IPS DF 4.7 (cell line): ENCODE data around the gene ZC3HAV1.
"Not testable (repeated sequence)": the region's sequence is repeated elsewhere in the genome, so short reads cannot be mapped to it uniquely, and the experiment has no call there.

Source experiments
- DNase-seq: peaks from one replicate; pipeline ENCODE4 v3.0.0-alpha.2; 2013; ENCODE audit warnings: low spot score; ENCODE audit errors: extremely low read depth

ZC3HAV1 gene

DNA sequence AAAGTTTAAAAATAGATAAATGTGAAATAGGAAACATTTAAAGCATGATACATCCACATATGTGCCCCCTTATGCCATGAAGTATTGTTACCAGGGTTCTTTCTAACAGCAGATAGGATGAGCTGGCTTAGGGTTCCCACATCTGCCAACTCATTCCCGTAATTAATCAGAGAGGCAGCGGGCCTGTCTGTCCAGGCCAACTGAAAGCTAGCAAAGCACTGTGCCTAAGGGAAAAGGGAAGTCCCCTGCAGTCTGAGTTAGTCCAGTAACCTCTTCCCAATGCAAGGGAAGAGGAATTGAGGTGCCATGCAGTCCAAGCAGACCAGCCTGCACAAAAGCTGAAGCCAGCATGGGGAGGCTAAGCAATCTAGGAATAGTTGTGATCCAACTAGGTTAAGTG is 55.4 kb downstream of the ZC3HAV1 start:
- DNase-seq, result no peak

DNA sequence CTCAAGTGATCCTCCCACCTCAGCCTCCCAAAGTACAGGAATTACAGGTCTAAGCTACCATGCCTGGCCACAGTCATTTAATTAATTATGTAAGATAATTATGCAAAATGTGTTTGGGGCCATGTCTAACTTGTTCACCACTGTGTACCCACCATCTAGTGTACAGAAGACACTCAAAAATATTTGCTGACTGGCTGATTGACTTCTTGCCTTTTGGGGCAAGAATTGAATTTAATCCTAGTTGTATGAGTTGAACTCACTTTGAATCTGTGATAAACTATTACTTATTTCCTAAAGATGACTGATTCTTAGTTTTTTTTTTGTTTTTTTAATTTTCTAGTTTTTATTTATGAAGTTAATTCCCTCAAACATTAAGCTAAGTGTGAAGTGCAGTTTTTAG is 57.9 kb downstream of the ZC3HAV1 start:
- DNase-seq, result no peak

DNA sequence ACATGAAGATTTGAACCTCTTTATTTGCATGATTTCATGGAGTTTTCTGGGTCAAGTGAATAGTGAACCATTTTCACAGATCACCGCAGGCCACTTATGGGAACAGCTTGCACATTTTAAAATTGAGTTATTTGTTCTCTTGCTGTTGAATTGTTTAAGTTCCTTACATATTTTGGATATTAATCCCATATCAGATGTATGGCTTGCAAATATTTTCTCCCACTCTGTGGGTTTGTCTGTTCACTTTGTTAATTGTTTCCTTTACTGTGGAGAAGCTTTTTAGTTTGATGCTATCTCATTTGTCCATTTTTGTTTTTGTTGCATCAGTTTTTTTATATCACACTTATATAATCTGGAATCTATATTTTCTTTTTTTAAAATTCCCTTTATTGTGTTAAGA is 59.6 kb downstream of the ZC3HAV1 start:
- no peak for DNase-seq

DNA sequence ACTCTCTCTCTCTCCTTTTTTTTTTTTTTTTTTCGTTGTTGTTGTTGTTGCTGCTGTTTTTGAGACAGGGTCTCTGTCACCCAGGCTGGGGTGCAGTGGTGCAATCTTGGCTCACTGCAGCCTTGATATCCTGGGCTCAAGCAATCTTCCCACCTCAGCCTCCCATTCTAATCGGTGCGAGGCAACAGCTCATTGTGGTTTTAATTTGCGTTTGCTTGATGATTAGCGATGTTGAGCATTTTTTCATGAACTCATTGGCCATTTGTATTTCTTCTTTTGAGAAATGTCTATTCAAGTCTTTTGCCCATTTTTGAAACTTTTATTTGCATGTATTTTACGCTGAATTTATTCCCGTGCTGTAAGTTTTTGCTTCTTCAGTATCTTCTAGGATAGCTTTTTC is 60.4 kb downstream of the ZC3HAV1 start:
- no peak for DNase-seq

DNA sequence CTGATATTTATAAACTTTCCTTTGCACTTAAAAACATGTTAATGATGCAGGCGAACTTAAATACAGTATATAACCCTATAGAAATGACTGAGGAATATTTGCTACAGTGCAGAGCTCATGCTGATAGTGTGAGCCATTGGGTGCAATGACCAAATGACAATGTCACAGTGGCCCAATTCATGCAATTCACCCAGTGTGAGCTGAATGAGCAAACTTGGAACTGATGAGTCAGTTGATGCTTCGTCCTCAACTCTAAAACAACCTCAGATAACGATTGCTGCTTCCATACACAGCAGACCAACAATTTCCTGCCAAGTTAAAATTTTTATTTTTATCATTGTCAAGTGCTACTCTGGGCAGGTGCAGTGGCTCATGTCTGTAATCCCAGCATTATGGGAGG is 61.5 kb downstream of the ZC3HAV1 start:
- DNase-seq, result no peak

DNA sequence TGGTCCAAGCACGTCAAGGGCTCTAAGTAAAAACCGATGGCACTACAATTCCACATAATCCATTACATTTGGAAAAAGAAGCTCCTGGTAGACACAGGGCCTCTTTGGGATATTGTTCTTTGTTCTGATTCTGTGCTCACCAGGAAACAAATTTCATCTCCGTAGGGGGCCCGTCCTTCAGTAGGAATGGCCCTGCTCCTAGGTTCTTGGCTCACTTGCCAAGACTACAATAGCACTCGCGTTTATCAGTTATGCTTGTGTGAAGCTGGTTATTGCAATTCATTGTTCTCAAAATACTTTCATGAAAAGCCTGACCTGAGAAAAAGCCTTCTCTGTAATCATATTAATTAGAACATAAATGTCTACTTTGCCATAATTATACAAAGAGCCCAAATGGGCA is 63.4 kb downstream of the ZC3HAV1 start:
- DNase-seq, result no peak

DNA sequence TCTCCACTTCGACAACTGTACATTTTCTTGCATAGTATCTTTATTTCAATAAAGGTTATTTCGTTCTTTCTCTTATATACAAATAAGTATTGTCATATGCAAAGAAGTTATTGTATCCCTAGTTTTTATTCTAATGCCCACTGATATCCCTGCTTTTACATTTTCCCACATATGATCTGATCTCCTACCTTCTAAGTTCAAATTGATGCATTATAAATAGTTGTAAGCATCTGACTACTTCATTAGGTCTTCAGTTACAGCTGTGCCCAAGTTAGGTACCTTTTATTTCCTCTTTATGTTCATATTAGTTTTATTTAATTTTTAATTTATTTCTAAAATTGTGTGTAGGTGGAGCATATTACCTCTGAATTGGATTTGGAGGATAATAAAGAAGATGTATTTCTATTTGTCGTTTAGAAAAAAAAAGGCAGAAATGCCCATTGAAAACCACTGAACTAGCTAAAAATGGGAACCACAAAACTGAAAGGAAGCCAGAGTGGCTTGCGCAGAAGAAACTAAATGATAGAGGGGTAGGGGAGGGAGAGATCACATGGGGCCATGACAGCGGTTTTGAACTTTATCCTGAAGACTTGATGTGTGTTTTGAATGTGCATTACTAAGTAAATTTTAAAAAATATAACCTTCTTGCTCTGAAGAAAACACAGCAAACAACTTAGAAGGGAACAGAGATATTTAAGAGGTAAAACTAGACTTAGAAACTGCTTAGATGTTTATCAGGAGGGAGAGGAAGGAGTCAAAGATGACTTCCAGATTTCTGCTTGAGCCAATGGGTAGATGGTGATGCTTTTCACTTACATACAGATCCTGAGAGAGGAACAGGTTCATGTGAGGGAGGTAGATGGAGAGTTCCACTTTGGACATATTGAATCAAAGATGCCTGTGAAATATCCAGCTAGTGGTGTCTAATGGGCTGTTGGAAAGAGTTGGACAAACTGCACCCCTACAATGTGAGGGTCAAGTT is 64.4 kb downstream of the ZC3HAV1 start:
- no peak for DNase-seq

DNA sequence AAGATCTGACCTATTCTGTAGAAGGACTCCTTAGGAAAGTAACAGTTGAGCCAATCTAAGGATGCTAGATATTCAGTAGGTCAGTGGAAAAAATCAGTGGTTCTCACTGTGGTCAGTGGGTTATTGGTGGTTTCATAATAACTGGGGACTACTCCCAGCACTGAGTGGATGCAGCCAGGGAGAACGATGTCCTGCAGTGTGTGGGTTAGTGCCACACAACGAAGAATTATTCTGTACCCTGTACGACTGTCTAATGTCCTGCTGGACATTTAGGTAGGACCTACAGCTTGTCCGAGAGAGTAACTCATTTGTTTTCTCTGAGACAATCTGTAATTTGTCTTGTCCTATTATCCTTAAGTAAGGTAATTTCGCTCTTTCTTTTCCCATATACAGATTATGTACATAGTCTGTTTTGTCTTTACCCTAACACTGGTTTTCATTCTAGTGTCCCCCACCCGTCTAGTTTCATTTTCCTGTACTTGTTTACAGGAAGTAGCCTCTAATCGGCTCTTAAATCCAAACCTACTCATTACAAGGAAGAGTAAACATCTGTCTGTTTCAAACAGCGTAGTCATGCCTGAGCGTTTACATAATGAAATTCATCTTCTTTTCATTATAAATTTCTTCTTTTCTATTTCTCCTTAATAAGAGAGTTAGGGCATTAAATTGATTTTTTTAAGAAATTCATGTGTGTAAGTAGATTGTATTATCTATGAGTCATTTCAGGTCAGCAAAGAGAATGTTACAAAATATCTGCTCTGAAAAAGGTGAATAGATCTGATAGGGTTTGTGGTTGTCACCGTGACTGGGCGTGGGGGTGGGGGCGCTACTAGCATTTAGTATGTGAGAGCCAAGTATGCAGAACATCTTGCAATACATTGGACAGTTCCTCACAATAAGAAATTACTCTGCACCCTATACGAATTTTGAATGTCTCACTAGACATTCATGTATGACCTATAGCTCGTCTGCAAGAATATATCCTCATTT is 65.4 kb downstream of the ZC3HAV1 start:
- DNase-seq, result no peak

DNA sequence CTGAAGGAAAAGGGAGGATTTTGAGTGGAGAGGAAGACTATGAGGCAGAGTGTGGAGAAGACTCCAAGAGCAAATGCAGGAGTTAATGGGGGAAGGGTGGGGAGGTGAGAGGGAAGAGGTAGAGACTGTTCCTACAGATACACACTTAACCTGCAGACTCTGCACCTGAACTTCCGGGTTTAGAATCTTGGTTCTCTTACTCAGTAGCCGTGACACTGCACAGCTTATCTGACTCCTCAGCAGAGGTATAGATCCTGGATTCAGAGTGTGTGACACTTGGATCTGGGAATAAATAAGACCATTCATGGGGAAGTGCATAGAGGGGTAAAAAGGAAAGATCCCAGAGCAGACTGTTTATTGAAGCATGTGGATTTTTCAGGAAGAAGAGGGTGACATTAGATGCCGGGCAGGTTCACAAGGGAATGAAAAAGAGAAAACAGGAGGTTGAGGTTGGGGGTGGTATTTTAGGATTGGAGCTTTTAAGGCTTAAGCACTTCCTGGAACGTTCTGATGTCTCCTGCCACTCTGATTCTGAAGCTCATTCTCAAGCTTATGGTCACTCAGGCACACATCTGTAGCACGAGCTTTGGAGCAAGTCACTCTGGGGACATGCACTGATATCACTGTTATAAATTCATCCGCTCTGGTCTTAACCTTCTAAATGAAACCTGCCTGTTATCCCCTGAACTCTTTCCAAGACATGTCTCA is 68.0 kb downstream of the ZC3HAV1 start:
- no peak for DNase-seq

DNA sequence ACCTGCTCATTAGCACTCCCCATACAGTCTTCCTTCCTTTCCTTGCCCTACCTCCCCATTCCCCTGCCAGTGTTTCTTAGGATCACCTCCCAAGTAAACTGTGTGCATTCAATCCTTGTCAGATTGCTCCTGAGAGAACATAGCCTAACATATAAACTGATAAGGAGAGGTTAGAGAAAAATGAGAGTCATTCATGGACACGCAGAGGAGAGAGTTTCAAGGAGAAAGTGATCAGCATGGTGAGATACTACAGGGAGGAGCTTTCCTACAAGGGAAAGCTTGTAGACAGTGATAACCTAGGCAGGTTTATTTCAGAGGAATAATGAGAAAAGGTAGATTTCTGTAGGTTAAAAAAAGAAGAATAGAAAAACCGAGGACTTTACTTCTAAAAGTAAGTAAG is 70.8 kb downstream of the ZC3HAV1 start:
- DNase-seq, result no peak

DNA sequence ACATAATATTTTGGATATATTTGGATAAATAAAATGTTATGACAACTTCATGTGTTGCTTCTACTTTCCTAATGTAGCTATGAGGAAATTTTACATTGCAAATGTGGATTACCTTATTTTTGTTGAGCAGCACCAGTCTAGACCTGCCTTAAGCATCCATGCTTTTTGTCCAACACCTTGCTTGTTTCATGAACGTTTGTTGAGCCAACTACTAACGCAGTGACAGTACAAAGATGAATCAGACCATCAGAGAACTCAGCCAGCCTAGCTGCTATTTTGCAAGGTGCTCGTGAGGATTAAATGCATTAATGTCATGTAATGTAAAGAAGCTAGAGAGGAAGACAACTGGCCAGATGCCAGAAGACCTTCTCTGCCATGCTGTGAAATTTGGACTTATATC is 72.6 kb downstream of the ZC3HAV1 start:
- no peak for DNase-seq

DNA sequence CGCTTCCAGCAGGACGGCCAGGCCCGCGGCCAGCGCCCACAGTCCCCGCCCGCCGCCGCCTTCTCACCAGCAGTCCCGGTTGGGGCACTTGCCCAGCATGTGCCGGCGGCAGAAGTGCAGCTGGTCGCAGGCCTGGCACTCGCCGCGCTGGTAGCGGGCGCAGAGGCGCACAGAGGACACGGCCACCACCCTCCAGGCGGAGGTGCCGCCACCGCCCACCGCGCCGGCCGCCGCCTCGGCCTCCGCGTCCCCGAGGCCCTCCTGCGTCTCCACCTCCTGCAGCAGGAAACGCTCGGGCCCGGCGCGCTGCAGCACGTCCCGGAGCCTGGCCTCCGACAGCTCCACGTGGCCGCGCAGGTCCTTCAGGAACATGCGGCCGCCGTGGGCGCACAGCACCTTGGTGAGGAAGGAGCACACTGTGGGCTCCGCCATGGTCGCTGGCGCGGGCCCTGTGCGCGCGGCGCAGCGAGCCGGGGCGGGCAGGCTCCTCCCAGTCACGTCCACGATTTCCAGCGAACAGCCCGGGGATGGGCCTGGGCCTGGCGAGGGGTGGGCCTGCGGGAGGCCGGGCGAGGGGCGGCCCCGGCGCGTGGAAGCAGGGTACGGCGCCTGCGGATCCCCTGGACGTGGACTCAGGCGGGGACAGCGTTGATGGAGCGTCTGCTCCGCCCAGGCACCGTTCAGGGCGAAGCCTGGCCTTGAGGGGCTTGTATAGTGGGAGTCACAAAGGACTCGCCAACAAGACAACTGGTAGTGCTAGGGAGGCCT is 73.8 kb downstream of the ZC3HAV1 start, which contains the start of gene ZC3HAV1L:
ZC3HAV1L (minus strand) TSS at position 457 of the 768 bp plus-strand sequence; CDS start at position 432, 25 bp downstream.
- DNase-seq, result no peak

DNA sequence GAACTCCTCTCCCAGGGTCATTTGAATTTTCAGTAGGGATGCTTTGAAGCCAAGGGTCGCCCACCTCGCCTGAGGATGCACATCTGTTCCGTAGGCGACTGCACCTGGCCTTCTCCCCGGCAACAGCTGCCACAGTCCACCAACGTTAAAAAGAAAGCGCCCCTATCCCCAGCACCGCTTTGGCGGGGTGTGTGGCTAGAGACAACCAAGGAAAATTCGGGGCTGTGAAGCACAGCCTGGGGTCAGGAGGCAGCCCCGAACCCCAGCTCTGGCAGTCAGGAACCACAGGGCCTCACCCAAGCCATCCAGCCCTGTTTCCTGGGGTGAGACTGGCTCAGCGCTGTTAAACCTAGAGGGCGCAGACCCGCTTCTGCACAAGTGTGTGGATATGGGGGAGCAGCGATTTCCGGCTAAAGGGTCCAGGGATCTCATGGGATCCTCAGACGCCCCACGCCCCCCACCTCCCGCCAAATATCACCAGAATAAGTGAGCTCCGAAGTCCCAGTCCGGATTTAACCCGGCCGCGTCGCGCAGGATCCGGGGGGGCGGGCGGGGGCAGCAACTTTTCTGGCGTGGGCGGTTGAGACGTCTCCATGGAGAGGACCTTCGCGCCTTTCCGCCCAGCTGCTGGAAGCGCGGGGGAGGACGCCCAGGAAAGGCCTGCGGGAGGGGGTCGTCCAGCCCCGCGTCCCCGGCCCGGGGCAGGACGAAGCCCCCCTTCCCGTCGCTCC is 74.5 kb downstream of the ZC3HAV1 start:
- no peak for DNase-seq

DNA sequence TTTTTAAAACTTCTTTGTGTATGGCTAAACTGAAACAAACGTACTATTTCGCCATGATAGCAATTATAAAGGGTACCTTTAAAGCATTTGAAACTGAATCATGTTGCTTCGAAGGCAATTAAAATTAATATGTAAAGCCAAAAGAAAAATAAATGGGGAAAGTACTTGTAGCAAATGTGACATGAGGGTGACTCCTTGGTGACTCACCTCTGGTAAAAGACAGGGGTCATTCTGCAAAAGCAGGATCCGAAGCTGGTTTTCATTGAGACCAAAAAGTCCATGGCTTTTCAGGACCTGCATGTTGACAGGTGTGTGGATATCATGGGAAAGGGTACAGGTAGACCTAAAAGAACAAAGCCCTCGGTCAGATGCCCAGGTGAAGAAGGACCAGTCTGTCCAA is 75.2 kb downstream of the ZC3HAV1 start:
- DNase-seq, result no peak

DNA sequence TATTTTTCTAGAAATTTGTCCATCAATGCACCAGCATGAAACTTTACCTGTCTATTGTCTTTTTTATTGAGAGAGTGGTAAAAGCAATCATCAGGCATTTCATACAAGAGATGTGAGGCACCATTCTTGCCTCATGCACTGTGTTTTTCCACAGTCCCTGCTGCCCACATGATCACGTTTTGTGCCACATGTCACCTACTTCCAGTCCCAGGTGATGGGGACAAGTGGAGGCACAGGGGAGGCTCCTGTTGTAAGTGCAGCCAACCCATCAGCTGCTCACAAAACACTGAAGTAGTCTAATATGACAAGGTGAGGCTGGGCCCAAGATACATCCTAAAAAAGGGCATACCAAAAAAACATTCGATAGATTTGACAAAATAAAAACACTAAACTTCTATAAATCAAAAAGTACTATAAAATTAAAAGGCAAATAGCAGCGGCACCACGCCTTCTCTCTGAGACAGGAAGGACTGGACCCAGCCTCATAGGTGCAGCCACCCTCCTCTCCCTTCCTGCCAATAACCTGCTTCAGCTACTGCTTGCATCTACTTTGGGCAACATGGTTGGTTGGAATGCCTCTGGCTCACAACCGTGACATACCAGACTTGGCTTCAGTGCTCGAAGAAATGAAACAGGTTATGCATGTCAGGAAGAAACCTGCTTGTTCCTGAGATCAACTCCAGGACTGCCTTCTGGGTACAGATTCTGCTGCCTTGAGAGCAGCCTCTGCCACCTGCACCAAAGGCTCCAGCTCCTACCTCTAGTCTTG is 76.0 kb downstream of the ZC3HAV1 start:
- no peak for DNase-seq

DNA sequence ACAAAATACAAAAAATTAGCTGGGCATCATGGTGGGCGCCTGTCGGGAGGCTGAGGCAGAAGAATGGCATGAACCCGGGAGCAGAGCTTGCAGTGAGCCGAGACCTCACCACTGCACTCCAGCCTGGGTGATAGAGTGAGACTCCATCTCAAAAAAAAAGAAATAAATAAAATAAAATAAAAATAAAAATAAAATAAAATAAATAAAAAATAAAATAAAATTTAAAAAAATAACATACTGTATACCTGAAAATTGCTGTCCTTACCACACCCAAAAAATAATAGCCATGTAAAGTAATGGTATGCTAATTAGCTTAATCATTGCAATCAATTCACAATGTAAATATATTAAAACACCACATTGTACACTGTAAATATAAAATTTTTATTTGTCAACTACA is 77.0 kb downstream of the ZC3HAV1 start:
- no peak for DNase-seq

DNA sequence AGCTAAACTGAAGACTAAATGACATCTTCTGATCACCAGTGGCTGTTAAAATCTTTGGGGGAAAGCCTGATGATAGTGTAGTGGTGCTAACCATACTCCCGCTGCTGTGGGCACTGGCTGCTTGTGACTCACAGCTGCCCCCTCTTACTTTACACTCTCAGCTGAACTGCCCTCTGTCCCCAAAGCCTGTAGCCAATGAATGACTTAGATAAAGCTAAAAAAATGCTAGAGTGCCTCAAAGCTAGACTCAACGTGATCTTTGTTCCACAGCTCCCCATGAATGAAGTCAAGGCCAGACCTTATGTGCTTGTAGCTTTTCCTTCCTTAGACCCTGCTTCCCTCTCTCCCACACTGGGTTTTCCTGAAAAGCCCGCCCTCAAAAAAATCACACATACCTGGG is 80.2 kb downstream of the ZC3HAV1 start:
- DNase-seq, result no peak

DNA sequence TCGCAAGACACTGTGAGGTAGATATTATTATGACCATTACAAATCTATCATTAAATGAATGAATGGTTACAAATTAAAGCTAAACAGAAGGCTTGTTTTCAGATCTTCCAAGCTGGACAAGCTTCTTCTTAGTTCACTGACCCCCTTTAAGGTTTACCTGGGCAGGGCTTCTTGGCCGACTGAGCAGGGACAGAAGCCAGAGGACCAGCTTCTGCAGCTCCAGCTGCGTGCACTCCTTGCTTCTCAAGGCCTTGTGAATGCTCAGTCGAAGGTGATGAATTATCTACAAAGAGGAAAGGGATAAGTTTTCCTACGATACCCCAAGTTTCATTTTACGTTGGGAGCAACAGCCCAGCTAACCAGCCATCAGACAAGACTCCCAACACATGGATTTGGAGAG is 83.0 kb downstream of the ZC3HAV1 start:
- DNase-seq, result no peak

DNA sequence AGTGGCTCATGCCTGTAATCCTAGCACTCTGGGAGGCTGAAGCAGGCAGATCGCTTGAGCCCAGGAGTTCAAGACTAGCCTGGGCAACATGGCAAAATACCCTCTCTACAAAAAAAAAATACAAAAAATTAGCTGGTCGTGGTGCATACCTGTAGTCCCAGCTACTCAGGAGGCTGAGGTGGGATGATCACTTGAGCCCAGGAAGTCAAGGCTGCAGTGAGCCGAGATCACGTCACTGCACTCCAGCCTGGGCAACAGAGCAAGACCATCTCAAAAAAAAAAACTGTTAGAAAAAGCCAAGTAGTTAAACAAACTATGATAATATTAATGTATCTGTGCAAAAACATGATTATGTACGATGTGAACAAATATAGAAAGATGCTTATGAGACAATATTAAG is 83.7 kb downstream of the ZC3HAV1 start:
- DNase-seq, result not testable (repeated sequence)
